CD4-positive, alpha-beta T cell (primary cell): Measurements from ENCODE around the gene CLTCL1. TPM values are rescaled to one million over a fixed set of nuclear protein-coding genes. Genes with fewer than 3 reads are reported as not detected.
"Not testable (repeated sequence)": the region's sequence is repeated elsewhere in the genome, so short reads cannot be mapped to it uniquely, and the experiment has no call there.

ENCODE experiments used
- ATAC-seq: fragments of 200-7000 bp; cut with Tn5 transposase; one replicate; pipeline ENCODE4 v1.10.0; 2022; ENCODE audit warnings: mild to moderate bottlenecking; ENCODE audit not compliant: poor library complexity
- CTCF ChIA-PET: fragments of 350-600 bp; sonication (Branson Sonifier 250); formaldehyde crosslinking; loops from one replicate; lab custom pipeline; 2021; ENCODE audit warnings: antibody characterized with exemption, inconsistent platforms; lab: Charles Lee
- POLR2A ChIA-PET: fragments of 350-600 bp; sonication (Branson Sonifier 250); formaldehyde crosslinking; loops from one replicate; lab custom pipeline; 2021; ENCODE audit warnings: antibody characterized with exemption, inconsistent platforms; lab: Charles Lee
- DNase-seq, 14 experiments: peaks; one replicate each; pipeline ENCODE4 v3.0.0-alpha.2; 2013 to 2020; ENCODE audit warnings: mixed read lengths in 2 of 14
- H3K27ac ChIP-seq, 2 donors: one replicate each; pipeline versions ENCODE4 v1.5.1 to v1.7.0; 2013; ENCODE audit warnings: low read length in 2 of 2, low read depth in 1 of 2, mild to moderate bottlenecking in 1 of 2
- H3K27me3 ChIP-seq, 2 experiments: 1 replicate in 1 of 2; 2 replicates in 1 of 2; pipeline versions ENCODE4 v1.6.1 to v1.7.0; 2013; ENCODE audit warnings: low read length in 2 of 2, control low read depth in 1 of 2, mild to moderate bottlenecking in 1 of 2, moderate library complexity in 1 of 2; ENCODE audit not compliant: insufficient read depth in 2 of 2, control insufficient read depth in 1 of 2
- H3K36me3 ChIP-seq: one replicate; pipeline ENCODE4 v1.6.1; 2013; ENCODE audit warnings: low read length, control low read depth; ENCODE audit not compliant: insufficient read depth
- H3K4me1 ChIP-seq: one replicate; pipeline ENCODE4 v1.6.1; 2013; ENCODE audit warnings: low read length, control low read depth; ENCODE audit not compliant: insufficient read depth
- H3K4me3 ChIP-seq: one replicate; pipeline ENCODE4 v1.5.1; 2013; ENCODE audit warnings: mild to moderate bottlenecking, low read length, moderate library complexity
- H3K9me3 ChIP-seq, 2 experiments: 1 replicate in 1 of 2; 2 replicates in 1 of 2; pipeline versions ENCODE4 v1.6.1 to v1.7.0; 2013; ENCODE audit warnings: low read length in 2 of 2, mild to moderate bottlenecking in 2 of 2, control low read depth in 1 of 2, moderate library complexity in 1 of 2; ENCODE audit not compliant: control insufficient read depth in 1 of 2, insufficient read depth in 1 of 2
- H3K27ac Mint-ChIP-seq: one replicate; pipeline ENCODE4 v1.8.0; 2020; ENCODE audit warnings: mixed read lengths
- H3K27me3 Mint-ChIP-seq: one replicate; pipeline ENCODE4 v1.8.0; 2021; ENCODE audit warnings: mixed read lengths
- H3K36me3 Mint-ChIP-seq: one replicate; pipeline ENCODE4 v1.8.0; 2021; ENCODE audit warnings: low read depth, mixed read lengths
- H3K4me1 Mint-ChIP-seq: one replicate; pipeline ENCODE4 v1.8.0; 2021; ENCODE audit warnings: low read depth, mixed read lengths
- H3K4me3 Mint-ChIP-seq: one replicate; pipeline ENCODE4 v1.8.0; 2020; ENCODE audit warnings: mild to moderate bottlenecking, mixed read lengths
- H3K9me3 Mint-ChIP-seq: one replicate; pipeline ENCODE4 v1.8.0; 2020; ENCODE audit warnings: mixed read lengths
- intact Hi-C, 2 experiments: fragments of 100-400 bp; cut with DNase I in 1 of 2; cut with micrococcal nuclease in 1 of 2; formaldehyde crosslinking; loops; one replicate each; pipeline versions ENCODE4 v1.15.1 to v1.9.0; 2023 to 2025; cut with DNase I, micrococcal nuclease
- total RNA-seq, 174 experiments: library from RNA in 2 of 174; stranded (reverse) in 2 of 174; gene quantifications; one replicate each; pipeline ENCODE4 v1.2.3 and lab custom pipeline; 2021 to 2026
- TF ChIP-seq, protein P1 (sequence below): fragments of 200-600 bp; IDR thresholded peaks from one replicate; pipeline ENCODE4 v1.8.0; 2022; ENCODE audit warnings: antibody characterized with exemption, mild to moderate bottlenecking

Gene CLTCL1
- total RNA-seq, 2 experiments from 2014 or later, result 0.52 to 1.5 TPM

GRCh38 chr22:19319281-19319680 is 27.8 kb upstream of the CLTCL1 start:
- H3K36me3 Mint-ChIP-seq, result peaks cover 9% of the 10 kb centered on the region
- Histone ChIP-seq H3K4me3 (no peak overlapping the region), H3K4me1 (no peaks in the 10 kb centered on the region), H3K27ac (no peak overlapping the region), H3K27me3 (no peaks in the 10 kb centered on the region), H3K36me3 (no peaks in the 10 kb centered on the region), H3K9me3 (peaks cover 29 to 37% of the 10 kb centered on the region in 2 experiments)
- H3K4me1 Mint-ChIP-seq, result no peaks in the 10 kb centered on the region
- ATAC-seq (no peak), DNase-seq (no peak)
- no peaks in the 10 kb centered on the region for H3K27me3 Mint-ChIP-seq
- TF ChIP-seq, protein P1, sequence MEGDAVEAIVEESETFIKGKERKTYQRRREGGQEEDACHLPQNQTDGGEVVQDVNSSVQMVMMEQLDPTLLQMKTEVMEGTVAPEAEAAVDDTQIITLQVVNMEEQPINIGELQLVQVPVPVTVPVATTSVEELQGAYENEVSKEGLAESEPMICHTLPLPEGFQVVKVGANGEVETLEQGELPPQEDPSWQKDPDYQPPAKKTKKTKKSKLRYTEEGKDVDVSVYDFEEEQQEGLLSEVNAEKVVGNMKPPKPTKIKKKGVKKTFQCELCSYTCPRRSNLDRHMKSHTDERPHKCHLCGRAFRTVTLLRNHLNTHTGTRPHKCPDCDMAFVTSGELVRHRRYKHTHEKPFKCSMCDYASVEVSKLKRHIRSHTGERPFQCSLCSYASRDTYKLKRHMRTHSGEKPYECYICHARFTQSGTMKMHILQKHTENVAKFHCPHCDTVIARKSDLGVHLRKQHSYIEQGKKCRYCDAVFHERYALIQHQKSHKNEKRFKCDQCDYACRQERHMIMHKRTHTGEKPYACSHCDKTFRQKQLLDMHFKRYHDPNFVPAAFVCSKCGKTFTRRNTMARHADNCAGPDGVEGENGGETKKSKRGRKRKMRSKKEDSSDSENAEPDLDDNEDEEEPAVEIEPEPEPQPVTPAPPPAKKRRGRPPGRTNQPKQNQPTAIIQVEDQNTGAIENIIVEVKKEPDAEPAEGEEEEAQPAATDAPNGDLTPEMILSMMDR, result no peak
- peaks cover under 1% of the 10 kb centered on the region for H3K9me3 Mint-ChIP-seq
- ChIA-PET CTCF (no interaction called here), POLR2A (no interaction called here)
- intact Hi-C loops, result no loop called here
- H3K27ac Mint-ChIP-seq, result no peak overlapping the region
- H3K4me3 Mint-ChIP-seq, result no peak overlapping the region

GRCh38 chr22:19317865-19318264 is 26.3 kb upstream of the CLTCL1 start:
- H3K36me3 ChIP-seq, result no peaks in the 10 kb centered on the region

GRCh38 chr22:19307872-19308271 is 16.4 kb upstream of the CLTCL1 start:
- H3K27ac ChIP-seq, result no peak overlapping the region
- ATAC-seq, result no peak
- intact Hi-C loops, result no loop called here
- Mint-ChIP-seq H3K4me3 (no peak overlapping the region), H3K9me3 (no peaks in the 10 kb centered on the region), H3K36me3 (no peaks in the 10 kb centered on the region), H3K27ac (no peak overlapping the region), H3K27me3 (peaks cover 5% of the 10 kb centered on the region), H3K4me1 (no peaks in the 10 kb centered on the region)
- no peaks in the 10 kb centered on the region for H3K4me1 ChIP-seq
- H3K27me3 ChIP-seq, result no peaks in the 10 kb centered on the region
- TF ChIP-seq, protein P1, result no peak
- peaks cover 0 to 5% of the 10 kb centered on the region in 2 experiments for H3K9me3 ChIP-seq
- H3K4me3 ChIP-seq, result no peak overlapping the region
- no peaks in the 10 kb centered on the region for H3K36me3 ChIP-seq
- ChIA-PET CTCF (no interaction called here), POLR2A (no interaction called here)
- DNase-seq, result no peak

More at GRCh38 chr22:19317865-19318264, 26.3 kb upstream of the CLTCL1 start:
- Mint-ChIP-seq H3K27ac (no peak overlapping the region), H3K36me3 (peaks cover 9% of the 10 kb centered on the region), H3K4me3 (no peak overlapping the region), H3K27me3 (no peaks in the 10 kb centered on the region), H3K4me1 (no peaks in the 10 kb centered on the region), H3K9me3 (peaks cover 2% of the 10 kb centered on the region)
- Histone ChIP-seq H3K27ac (no peak overlapping the region), H3K4me1 (no peaks in the 10 kb centered on the region), H3K9me3 (peaks cover 29 to 33% of the 10 kb centered on the region in 2 experiments), H3K4me3 (no peak overlapping the region), H3K27me3 (no peaks in the 10 kb centered on the region)
- CTCF ChIA-PET, result no interaction called here
- DNase-seq (no peak), ATAC-seq (no peak)
- POLR2A ChIA-PET, result no interaction called here
- TF ChIP-seq, protein P1, result no peak
- intact Hi-C loops, result no loop called here

GRCh38 chr22:19306535-19306934 is 15.0 kb upstream of the CLTCL1 start:
- H3K4me3 ChIP-seq, DNase-seq, H3K4me3 Mint-ChIP-seq, POLR2A ChIA-PET, H3K36me3 ChIP-seq, H3K27me3 ChIP-seq, ATAC-seq, H3K4me1 Mint-ChIP-seq, H3K9me3 ChIP-seq, H3K4me1 ChIP-seq, CTCF ChIA-PET, H3K27ac Mint-ChIP-seq, H3K27me3 Mint-ChIP-seq, H3K27ac ChIP-seq, intact Hi-C loops, H3K36me3 Mint-ChIP-seq, H3K9me3 Mint-ChIP-seq: not testable (repeated sequence)
